BLaER1 (cell line): ENCODE measurements around the gene TSKS.

ENCODE experiments used
- H3K27ac ChIP-seq: shearing (Covaris generic); formaldehyde crosslinking; 2 replicates; pipeline ENCODE4 v1.8.1; 2022
- H3K27me3 ChIP-seq: shearing (Covaris generic); formaldehyde crosslinking; 2 replicates; pipeline ENCODE4 v1.8.1; 2022
- H3K36me3 ChIP-seq: shearing (Covaris generic); formaldehyde crosslinking; 2 replicates; pipeline ENCODE4 v1.8.1; 2022
- H3K4me1 ChIP-seq: shearing (Covaris generic); formaldehyde crosslinking; 2 replicates; pipeline ENCODE4 v1.8.1; 2022
- H3K4me2 ChIP-seq: shearing (Covaris generic); formaldehyde crosslinking; 2 replicates; pipeline ENCODE4 v1.8.1; 2022
- H3K4me3 ChIP-seq: shearing (Covaris generic); formaldehyde crosslinking; 2 replicates; pipeline ENCODE4 v1.8.1; 2022
- H3K9ac ChIP-seq: shearing (Covaris generic); formaldehyde crosslinking; 2 replicates; pipeline ENCODE4 v1.8.1; 2022
- H3K9me3 ChIP-seq: shearing (Covaris generic); formaldehyde crosslinking; 2 replicates; pipeline ENCODE4 v1.8.1; 2022
- H4K20me1 ChIP-seq: shearing (Covaris generic); formaldehyde crosslinking; 2 replicates; pipeline ENCODE4 v1.8.1; 2022
- Cebpa-rat ChIP-seq: shearing (Covaris generic); IDR thresholded peaks from 2 replicates; pipeline ENCODE4 v1.8.1; 2022

TSKS gene

GRCh38 chr19:49704888-49705642 is 58.0 kb downstream of the TSKS start:
- TF ChIP-seq Cebpa-rat, result no peak
- H3K9ac ChIP-seq, result no peak overlapping the region
- H3K36me3 ChIP-seq, result no peaks in the 10 kb centered on the region
- no peaks in the 10 kb centered on the region for H3K27me3 ChIP-seq
- H4K20me1 ChIP-seq, result no peaks in the 10 kb centered on the region
- H3K27ac ChIP-seq, result no peak overlapping the region
- no peaks in the 10 kb centered on the region for H3K9me3 ChIP-seq
- H3K4me2 ChIP-seq, result no peak overlapping the region
- H3K4me3 ChIP-seq, result no peak overlapping the region
- H3K4me1 ChIP-seq, result no peaks in the 10 kb centered on the region

- H3K27ac ChIP-seq, result no peak overlapping the region
- no peaks in the 10 kb centered on the region for H3K9me3 ChIP-seq
- no peak overlapping the region for H3K4me3 ChIP-seq
- no peak for TF ChIP-seq Cebpa-rat
- no peaks in the 10 kb centered on the region for H4K20me1 ChIP-seq
- no peaks in the 10 kb centered on the region for H3K4me1 ChIP-seq
- H3K9ac ChIP-seq, result no peak overlapping the region
- H3K36me3 ChIP-seq, result no peaks in the 10 kb centered on the region
- no peaks in the 10 kb centered on the region for H3K27me3 ChIP-seq
- no peak overlapping the region for H3K4me2 ChIP-seq
These were observed 61.8 kb downstream of the TSKS start for GRCh38 chr19:49701271-49701786.

DNA sequence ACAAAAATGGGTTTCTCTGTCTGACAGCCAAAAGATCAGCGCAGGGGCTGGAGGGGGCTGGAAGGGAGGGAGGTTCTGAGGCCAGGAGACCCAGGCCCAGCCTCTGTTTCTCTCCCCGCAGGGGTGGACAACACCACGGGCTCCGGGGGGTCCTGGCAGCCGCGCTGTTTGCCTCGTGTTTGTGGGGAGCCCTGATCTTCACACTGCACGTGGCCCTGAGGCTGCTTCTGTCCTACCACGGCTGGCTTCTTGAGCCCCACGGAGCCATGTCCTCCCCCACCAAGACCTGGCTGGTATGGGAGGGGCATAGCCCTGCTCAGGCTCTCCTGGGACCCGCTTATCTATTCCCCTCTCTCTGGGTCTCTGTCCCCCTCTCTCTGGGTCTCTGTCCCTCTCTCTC is 62.5 kb downstream of the TSKS start:
- no peak for TF ChIP-seq Cebpa-rat
- Histone ChIP-seq H3K27me3 (no peaks in the 10 kb centered on the region), H3K4me2 (no peak overlapping the region), H4K20me1 (no peaks in the 10 kb centered on the region), H3K4me1 (no peaks in the 10 kb centered on the region), H3K4me3 (no peak overlapping the region), H3K9me3 (no peaks in the 10 kb centered on the region), H3K36me3 (no peaks in the 10 kb centered on the region), H3K9ac (no peak overlapping the region), H3K27ac (no peak overlapping the region)

GRCh38 chr19:49699364-49699763 is 63.7 kb downstream of the TSKS start:
- Histone ChIP-seq H3K4me1 (no peaks in the 10 kb centered on the region), H3K36me3 (no peaks in the 10 kb centered on the region), H3K4me2 (no peak overlapping the region), H3K9me3 (no peaks in the 10 kb centered on the region), H3K4me3 (no peak overlapping the region), H3K27ac (no peak overlapping the region), H3K27me3 (no peaks in the 10 kb centered on the region), H3K9ac (no peak overlapping the region), H4K20me1 (no peaks in the 10 kb centered on the region)
- no peak for TF ChIP-seq Cebpa-rat

GRCh38 chr19:49696865-49697264 is 66.2 kb downstream of the TSKS start:
- H3K4me2 ChIP-seq, result no peak overlapping the region
- H3K4me3 ChIP-seq, result no peak overlapping the region
- H3K9ac ChIP-seq, result no peak overlapping the region
- H3K27me3 ChIP-seq, result no peaks in the 10 kb centered on the region
- H4K20me1 ChIP-seq, result no peaks in the 10 kb centered on the region
- no peaks in the 10 kb centered on the region for H3K4me1 ChIP-seq
- no peak overlapping the region for H3K27ac ChIP-seq
- H3K36me3 ChIP-seq, result no peaks in the 10 kb centered on the region
- no peaks in the 10 kb centered on the region for H3K9me3 ChIP-seq
- TF ChIP-seq Cebpa-rat, result no peak

DNA sequence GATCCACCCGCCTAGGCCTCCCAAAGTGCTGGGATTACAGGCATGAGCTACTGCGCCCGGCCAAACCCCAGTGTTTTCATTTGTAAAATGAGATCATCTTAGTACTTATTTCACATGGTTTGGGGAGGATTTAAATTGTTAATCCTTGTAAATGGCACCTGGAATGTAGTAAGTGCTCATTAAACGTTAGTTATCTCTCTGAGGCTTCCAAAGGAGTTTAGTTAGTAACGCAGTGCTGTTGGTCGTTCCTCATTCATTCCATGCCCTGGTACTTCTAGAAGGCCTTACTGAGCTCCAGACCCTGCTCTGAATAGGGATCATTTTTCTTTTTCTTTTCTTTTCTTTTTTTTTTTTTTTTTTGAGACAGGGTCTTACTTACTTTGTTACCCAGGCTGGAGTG is 67.0 kb downstream of the TSKS start:
- Histone ChIP-seq H3K4me2 (no peak overlapping the region), H3K4me3 (no peak overlapping the region), H3K9ac (no peak overlapping the region), H3K27ac (no peak overlapping the region), H4K20me1 (no peaks in the 10 kb centered on the region), H3K27me3 (peaks cover 7% of the 10 kb centered on the region), H3K9me3 (no peaks in the 10 kb centered on the region), H3K36me3 (no peaks in the 10 kb centered on the region), H3K4me1 (peaks cover 3% of the 10 kb centered on the region)
- no peak for TF ChIP-seq Cebpa-rat

GRCh38 chr19:49692147-49692506 is 71.0 kb downstream of the TSKS start:
- Histone ChIP-seq H3K4me1 (peaks cover 36% of the 10 kb centered on the region), H4K20me1 (peaks cover 34% of the 10 kb centered on the region), H3K27ac (no peak overlapping the region), H3K4me3 (no peak overlapping the region), H3K9me3 (no peaks in the 10 kb centered on the region), H3K9ac (no peak overlapping the region), H3K4me2 (no peak overlapping the region), H3K27me3 (peaks cover 28% of the 10 kb centered on the region), H3K36me3 (peaks cover 30% of the 10 kb centered on the region)
- TF ChIP-seq Cebpa-rat, result no peak

- H4K20me1 ChIP-seq, result peaks cover 39% of the 10 kb centered on the region
- peak overlapping the region; percentile 73 for H3K4me2 ChIP-seq
- peaks cover 34% of the 10 kb centered on the region for H3K36me3 ChIP-seq
- no peak overlapping the region for H3K27ac ChIP-seq
- peak overlapping the region; percentile 60 for H3K4me3 ChIP-seq
- H3K27me3 ChIP-seq, result peaks cover 28% of the 10 kb centered on the region
- TF ChIP-seq Cebpa-rat, result no peak
- peaks cover 41% of the 10 kb centered on the region for H3K4me1 ChIP-seq
- no peak overlapping the region for H3K9ac ChIP-seq
- no peaks in the 10 kb centered on the region for H3K9me3 ChIP-seq
These were observed 71.6 kb downstream of the TSKS start for GRCh38 chr19:49691243-49692146.

GRCh38 chr19:49690656-49691242 is 72.4 kb downstream of the TSKS start, which contains the start of gene CPT1C:
CPT1C (plus strand) TSS chr19:49691116; CDS start chr19:49692253, 1,137 bp downstream.
- H3K27me3 ChIP-seq, result peaks cover 28% of the 10 kb centered on the region
- peaks cover 45% of the 10 kb centered on the region for H4K20me1 ChIP-seq
- H3K4me1 ChIP-seq, result peaks cover 41% of the 10 kb centered on the region
- peak within 1 kb of the TSS; percentile 73 for H3K4me2 ChIP-seq
- H3K4me3 ChIP-seq, result peak within 1 kb of the TSS; percentile 60
- no peak within 1 kb of the TSS for H3K27ac ChIP-seq
- H3K9me3 ChIP-seq, result no peaks in the 10 kb centered on the region
- TF ChIP-seq Cebpa-rat, result no peak
- H3K9ac ChIP-seq, result no peak within 1 kb of the TSS
- peaks cover 41% of the 10 kb centered on the region for H3K36me3 ChIP-seq
